IPS DF 4.7 (cell line): ENCODE measurements around the gene RFX7.

Experiments used
- DNase-seq: peaks from one replicate; pipeline ENCODE4 v3.0.0-alpha.2; 2013; ENCODE audit warnings: low spot score; ENCODE audit errors: extremely low read depth

The RFX7 gene

DNA sequence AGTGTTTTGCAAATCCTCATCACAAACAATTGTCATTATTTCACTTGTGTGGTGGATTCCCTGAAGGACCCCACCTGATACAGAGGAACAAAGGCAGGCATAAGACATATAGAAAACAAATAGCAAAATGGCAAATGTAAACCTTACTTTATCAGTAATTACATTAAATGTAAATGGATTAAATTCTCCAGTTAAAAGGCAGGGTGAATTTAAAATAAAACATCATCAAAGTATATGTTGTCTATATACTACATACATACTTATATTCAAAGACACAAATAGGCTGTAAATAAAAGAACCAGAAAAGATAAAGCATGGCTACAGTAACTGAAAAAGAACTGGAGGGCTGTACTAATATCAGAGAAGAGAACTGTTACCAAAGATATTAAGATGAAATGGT, 117.3 kb downstream of the RFX7 start:
- no peak for DNase-seq

DNA sequence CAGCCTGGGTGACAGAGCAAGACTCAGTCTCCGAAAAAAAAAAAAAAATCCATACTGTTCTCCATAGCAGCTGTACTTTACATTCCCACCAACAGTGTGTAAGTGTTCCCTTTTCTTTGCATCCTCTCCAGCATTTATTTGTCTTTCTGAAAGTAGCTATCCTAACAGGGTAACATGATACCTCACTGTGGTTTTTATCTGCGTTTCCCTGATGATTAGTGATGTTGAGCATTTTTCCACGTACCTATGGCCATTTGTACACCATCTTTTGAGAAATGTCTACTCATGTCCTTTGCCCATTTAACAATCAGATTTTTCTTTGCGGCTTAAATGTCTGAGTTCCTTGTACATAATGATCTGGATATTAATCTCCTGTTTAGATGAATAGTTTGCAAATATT, 119.3 kb downstream of the RFX7 start:
- no peak for DNase-seq

DNA sequence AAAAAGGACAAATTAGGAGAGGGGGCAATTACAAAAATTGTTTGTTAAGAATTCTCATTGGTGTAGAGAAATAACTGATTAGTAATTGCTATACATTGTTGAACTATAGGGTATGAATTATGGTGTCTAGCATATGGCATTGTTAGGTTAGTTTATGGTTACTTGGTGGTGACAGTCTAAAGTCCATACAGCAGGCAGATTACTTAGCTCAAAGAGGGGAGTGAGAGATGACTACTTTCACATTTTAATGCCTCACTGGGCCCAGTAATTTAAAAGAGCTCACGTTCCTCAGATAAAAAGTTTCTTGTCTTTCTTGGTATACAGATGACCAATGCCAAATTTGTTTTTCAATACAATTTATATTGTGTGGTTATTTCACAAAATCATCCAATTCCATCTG, 137.8 kb downstream of the RFX7 start:
- no peak for DNase-seq

DNA sequence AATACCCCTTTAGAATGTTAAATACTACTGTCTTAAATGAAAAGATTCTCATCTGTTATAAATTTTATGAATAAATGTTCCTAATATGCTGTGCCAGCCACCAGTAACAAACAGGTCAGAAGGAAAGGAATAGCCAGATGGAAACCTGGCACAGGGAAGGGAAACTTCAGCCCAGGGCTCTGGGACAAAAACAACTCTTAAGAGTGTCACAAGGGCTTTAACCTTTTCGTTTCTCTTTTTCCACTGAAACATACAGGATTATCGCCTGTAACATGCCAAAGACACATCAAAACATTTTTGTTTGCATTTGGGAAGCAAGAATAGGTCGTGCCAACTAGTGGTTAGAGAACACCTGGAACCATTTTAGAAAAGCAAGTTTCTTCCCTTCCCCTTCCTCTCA, 141.2 kb downstream of the RFX7 start:
- DNase-seq: no peak

DNA sequence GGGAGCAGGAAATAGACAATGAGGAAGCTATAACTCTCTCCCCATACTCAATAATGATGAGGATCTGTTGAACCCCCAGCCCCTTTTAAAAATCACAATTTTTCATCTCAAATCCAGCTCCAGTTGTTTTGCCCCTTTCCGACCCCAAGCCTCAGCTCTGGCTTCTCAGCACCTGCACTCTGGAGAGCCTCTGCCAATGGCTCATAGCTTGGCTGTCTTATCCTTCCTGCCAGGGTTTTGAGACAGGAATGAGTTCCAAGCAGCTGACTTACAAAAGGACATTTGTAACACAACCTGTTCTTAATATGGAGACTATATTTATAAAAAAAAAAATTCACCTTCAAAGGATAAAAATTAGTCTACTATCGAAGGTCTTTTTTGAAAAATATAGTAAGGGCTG, 144.4 kb downstream of the RFX7 start:
- no peak for DNase-seq

DNA sequence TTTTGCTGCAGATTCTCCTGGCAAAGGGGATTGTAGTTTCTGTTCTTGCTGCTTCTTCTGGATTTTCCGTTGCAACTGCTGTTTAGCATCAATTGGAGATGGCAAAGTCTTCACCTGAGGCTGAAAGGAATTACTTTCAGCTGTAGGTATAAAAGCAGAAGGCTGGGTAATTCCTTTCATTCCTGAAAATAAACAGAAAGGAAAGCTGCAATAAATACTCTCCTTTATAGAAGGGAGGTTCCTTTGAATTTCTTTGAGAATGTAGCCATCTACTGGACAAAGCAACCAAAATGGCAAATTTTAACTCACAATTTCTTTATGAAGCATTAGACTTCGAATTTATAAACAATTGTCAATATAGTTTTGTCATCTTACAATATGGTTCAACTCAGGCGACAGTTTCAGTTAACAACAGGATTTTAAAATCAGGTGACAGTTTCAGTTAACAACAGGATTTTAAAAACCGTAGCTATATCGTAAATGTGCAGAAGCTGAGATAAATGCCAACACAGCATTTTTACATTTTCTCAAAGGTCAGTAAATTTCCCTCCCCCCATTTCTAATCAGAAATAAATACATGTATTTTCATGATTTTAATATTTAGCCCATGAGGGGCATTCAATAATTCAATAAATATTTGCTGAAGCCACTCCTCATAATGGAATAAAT, 145.3 kb downstream of the RFX7 start:
- DNase-seq: no peak

DNA sequence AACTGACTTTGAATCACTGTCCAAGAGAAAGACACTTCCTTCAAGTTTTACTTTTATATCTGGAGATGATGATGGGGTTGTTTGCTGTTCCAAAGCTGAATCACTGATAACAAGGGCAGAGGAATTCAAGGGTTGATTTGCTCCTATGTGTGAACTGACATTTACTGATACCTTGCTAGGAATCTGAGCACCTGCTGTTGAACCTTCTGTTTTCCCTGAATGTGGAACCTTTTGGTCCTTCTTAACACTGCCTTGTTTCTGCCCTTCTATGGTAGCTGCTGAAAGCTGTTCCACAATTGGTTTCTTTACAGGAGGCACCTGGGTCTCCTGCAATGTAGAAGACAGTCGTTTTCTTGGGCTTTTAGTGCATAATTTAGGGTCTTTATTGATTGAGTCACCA, 148.3 kb downstream of the RFX7 start:
- DNase-seq: no peak

DNA sequence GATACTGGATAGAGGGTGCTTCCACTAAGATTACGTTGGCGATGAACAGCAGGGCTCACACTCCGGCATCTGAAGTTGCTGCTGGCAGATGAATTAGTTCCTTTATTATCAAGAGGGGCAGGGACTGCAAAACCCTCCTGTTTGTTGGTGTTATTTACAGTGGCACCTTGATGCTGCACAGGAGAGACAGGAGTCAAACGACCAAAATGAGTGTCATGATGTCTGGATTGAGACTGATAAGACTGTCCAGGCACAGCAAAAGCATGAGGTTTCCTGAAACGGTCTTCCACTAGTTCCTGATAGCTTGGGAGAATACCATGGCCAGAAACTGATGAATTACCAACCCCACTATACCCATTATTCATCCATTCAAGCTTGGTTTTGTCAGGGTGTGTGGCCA, 149.5 kb downstream of the RFX7 start:
- no peak for DNase-seq

DNA sequence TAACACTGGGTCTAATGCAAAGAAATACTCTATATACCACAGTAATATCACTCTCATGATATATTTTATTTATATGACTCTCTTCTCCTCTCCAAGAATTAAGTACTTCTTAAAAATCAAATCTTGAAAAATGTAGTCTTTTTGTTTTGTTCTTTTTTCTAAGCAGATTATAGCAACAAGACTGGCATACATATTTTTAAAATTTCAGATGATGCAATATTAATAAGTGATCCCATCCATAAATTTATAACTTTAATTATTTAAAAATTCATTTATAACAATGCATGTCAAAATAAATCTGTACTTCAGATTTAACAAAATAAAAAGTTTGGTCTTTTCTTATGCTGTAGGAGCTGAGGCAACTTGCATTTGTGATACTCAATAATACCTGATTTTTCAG, 155.3 kb downstream of the RFX7 start:
- no peak for DNase-seq

DNA sequence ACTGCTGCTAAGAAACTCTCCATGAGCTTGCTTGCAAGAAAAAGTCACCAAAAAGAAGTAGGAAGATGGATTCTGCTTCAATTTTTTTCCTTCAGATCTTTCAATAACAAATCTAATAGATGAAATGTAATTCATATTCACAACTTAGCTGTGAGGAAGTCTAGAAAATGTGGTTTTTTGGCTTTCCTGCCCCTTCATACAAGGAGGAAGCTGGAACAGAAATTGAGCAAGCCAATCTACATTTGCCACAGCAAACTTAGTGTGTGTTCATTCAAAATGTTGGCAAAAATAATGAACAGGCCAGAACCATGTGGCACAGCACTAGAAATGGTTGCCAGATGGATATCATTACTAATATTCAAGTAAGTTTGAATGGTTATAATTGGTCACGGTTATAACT, 157.1 kb downstream of the RFX7 start:
- DNase-seq: no peak

DNA sequence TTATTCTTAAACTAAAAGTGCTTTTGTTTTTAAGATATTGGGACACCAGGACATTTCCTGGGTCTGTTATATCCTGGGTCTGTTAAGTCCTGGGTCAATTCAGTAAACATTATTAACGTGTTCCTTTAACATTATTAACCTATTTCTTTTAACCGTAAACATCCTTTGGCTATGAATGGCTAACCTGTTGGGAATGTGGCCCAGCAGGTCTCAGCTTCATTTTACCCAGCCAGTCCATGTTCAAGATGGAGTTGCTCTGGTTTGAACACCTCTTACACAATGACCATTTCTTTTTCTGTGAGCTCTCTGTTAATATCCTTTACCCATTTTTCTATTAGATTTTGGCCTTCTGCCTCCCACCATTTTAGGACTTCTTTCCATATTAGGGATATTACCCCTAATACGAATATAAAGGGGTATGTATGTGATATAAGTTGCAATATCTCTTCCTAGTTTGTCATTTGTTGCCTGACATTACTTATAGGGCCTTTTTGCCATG, 161.4 kb downstream of the RFX7 start:
- no peak for DNase-seq

DNA sequence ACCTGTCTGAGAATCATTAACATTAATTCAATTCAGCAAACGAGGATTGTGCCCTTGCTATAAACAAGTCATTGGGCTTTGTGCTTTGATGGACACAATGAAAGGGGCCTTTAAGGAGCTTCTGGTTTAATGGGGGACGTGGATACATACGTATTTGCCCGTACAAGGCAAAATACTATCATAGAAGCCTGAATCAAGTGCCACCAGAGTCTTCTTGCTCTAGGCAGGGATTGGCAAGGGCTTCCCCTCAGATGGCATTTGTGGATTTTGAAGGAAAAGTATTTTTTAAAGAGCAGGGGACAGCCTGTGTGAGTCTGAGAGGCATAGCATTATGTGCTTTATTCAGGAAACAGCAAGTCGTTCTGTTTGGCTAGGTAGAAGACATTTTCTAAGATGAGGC, 166.6 kb downstream of the RFX7 start:
- no peak for DNase-seq

DNA sequence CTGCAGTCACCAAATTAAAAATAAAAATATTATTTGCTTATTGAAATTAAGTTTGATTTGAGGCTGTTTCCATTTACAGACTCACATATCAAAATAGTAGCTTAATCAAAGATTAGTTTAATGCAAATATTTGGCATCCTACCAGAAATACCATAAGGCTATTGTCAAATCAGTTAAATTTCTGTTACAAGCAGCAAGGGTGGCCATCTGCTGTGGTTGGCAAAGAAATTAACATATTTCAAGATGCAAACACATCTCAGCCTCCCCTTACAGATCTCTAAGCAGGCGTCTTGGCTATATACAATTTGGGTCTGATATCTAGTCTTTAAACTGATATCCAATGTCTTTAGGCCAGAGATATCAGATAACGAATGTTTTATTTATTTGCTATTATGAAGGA, 167.0 kb downstream of the RFX7 start:
- DNase-seq: no peak

DNA sequence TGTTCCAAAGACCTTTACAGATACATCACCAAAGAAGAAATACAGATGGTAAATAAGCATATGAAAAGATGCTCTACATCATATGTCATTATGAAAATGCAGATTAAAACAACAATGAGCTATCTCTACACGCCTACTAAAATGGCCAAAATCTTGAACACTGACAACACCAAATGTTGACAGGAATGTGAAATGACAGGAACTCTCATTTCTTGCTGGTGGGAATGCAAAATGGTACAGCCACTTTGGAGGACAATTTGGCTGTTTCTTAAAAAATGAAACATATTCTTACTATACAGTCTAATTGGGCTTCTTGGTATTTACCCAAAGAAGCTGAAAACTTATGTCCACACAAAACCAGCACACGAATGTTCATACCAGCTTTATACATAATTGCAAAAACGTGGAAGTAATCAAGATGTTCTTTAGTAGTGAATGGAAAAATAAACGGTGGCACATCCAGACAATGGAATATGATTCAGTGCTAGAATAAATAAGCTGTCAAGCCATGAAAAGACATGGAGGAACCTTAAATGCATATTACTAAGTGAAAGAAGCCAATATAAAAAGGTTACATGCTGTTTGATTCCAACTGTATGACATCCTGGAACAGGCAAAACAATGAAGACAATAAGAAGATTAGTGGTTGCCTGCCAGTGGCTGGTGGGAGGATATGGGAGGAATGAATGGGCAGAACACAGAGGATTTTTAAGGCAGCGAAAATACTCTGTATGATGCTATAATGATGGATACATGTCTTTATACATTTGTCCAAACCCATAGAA, 169.0 kb downstream of the RFX7 start:
- no peak for DNase-seq

DNA sequence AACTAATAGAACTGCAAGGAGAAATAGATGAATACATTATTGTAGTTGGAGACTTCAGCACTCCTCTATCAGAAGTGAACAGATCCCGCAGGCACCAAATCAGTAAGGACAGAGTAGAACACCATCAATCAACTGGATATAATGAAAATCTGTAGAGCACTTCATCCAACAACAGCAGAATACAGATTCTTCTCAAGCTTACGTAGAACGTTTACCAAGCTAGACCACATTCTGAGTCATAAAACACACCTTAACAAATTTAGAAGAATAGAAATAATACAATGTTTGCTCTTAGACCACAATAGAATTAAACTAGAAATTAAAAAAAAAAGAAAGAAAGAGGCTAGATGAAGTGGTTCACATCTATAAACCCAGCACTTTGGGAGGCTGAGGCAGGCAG, 179.5 kb downstream of the RFX7 start:
- DNase-seq: no peak

DNA sequence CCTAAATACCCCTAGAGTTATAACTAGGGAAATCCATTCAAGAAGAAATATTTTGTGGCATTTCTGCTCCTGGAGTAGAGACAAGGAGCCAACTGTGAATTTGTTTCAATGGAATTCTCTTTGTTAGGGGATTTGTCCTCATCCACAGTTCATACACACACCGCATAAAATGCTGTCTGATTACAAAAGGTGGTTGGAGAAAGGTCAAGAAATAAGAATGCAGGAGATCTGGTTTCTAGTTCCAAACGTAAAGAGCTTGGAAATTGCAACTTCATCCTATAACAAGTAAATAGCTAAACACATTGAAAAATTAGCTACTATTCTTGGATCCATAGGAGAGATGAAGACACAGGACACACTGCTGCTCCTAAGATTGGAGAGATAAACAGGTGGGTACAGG, 184.0 kb downstream of the RFX7 start:
- DNase-seq: no peak

DNA sequence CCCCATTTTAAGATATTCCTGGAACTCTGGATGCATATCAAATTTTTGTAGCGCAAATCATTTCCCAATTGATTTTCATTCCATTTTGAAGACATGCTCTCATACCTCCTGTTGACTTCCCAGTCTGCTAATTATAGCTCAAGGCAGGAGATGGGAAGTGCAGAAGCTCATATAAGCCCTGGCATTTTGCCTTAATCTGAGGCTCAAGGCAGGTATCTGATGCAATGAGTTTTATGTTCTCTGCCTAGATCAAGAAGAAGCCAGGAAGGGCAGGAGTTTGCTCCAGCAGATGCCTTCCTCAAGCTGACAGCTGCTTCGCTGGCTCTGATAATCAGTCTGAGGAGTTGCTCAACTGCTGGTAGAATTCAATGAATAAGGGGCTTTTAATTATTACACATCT, 184.7 kb downstream of the RFX7 start:
- DNase-seq: no peak

DNA sequence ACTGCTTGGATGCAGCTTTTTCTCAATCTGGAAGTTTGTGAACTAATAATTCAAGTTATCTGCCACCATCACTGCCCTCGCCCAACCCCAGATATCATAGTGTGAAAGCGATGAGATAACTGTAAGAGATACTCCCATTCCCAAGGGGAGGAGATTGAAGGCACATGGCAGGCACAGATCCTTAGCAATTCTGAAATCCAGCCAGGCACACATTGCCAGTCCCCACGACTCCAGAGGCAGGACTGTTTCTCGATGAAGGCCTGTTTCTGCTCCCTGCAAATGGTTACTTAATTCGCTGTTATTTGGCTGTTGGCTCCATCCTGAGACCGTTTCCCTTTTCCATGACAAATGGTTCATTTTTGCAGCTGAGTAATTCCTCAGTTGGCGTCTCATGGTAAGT, 187.1 kb downstream of the RFX7 start:
- DNase-seq: no peak

DNA sequence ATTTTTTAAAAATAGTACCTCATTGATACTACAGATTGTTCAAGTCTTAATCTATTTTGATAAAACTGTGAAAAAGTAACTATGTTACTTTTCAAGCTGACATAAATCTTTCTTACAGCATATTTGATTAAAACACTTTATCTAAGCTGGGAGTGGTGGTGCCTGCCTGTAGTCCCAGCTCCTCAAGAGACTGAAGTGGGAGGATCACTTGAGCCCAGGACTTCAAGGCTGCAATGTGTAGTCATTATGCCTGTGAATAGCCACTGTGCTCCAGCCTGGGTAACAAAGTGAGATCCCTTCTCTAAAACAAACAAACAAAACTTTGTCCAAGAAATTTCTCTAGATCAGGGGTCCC, 190.7 kb downstream of the RFX7 start:
- no peak for DNase-seq

DNA sequence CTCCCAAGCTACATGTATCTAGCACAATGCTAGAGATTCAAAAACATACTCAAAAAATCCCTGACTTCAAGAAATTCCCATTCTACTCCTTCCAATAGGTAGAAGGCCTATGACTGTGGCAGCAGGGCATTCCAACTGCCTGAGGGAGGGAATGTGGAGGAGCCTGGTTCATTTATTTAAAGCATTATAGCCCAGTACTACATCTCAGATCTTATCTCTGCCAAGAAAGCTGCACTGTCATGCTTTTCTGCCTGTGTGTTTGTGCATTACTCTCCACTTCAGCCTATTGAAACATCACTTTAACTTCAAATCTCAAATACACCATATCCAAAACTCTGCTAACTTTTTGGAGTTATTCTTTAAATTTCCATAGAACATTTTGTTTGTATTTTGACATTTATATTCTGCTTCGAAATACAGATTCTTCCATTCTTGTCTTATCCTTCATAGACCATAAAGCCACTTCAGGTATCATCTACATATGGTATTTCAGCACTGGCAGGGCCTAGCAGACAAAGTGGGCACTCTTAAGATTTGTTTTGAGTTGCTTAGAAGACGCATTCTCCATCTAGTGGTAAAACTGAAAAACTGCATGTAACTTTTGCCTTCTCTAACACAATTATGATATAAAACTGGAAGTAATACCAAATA, 191.2 kb downstream of the RFX7 start:
- DNase-seq: no peak

DNA sequence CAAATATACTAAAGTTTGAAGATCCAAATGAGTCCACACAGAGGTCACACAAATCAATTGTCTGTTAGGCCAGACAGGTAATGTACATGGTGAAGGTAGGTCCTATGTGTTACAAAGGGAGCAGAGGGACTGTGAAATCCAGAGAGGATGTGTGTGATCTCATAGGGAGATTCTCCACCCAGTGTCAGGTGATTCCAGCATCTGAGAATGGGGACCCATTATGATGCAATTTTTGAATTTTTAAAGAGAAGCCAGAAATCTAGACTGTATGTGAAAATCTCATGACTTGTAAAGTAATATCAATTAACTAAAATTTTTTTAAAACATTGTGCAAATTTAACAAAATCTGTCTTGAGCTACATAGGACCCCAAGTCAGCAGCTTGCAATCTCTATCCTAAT, 192.0 kb downstream of the RFX7 start:
- no peak for DNase-seq

DNA sequence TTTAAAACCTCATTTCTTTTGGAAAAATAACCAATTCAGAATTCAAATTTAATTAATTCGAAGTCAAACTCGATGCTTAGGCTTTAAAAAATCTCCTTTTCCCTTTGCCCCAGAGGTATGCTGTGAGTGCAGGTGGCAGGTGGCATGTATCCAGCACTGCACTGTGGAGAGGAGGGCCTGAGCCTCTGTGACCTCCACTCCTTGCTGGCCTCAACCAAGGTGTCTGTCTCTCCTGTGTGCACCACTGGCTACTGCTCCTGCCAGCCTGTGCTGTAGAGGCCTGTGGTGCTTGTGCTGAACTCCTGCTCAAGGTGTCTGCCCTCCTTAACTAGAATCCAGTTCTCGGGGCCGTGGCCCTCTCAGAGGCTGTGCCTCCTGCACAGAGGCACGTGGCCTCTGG, 194.1 kb downstream of the RFX7 start:
- no peak for DNase-seq

DNA sequence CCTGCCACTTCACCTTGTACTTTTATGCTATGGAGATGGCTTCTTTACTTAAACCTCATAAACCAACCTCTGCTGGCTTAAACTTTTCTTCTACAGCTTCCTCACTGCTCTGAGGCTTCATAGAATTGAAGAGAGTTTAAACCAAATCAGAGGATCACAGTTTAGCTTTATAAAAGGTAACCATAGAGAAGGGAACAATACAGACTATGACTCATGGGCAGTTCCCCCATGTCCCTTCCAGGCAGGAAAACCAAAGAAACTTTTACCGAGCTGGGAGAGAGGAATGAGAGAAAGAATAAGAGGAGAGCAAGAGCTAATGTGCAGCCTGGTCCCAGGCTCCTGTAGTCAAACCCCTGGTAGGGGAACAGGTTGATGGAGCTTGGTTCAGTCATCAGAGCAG, 196.3 kb downstream of the RFX7 start:
- DNase-seq: no peak
